ENCODE measurements around the gene RPS6KB2. TPM values are rescaled to one million over a fixed set of nuclear protein-coding genes. Genes with fewer than 3 reads are reported as not detected.

RPS6KB2 gene
- total RNA-seq, 1 donor from 2014 or later: 53.3 TPM

GRCh38 chr11:67410369-67410831 is 17.9 kb upstream of the RPS6KB2 start:
- no peak for DNase-seq (ENCODE audit: low read depth)

GRCh38 chr11:67410984-67411784 is 17.1 kb upstream of the RPS6KB2 start:
- DNase-seq (ENCODE audit: low read depth): no peak

GRCh38 chr11:67411785-67412152 is 16.5 kb upstream of the RPS6KB2 start:
- no peak for DNase-seq (ENCODE audit: low read depth)

GRCh38 chr11:67412495-67413179 is 15.7 kb upstream of the RPS6KB2 start:
- no peak for DNase-seq (ENCODE audit: low read depth)

- DNase-seq (ENCODE audit: low read depth): no peak
Observed at GRCh38 chr11:67413266-67413849, 14.9 kb upstream of the RPS6KB2 start.

- DNase-seq (ENCODE audit: low read depth): peak; percentile 50
Observed at GRCh38 chr11:67415501-67416304, 12.6 kb upstream of the RPS6KB2 start, which contains the start of gene CARNS1. TSS of gene CARNS1 (plus strand) at chr11:67415678. CDS start at chr11:67416200, 522 bp downstream.

- peak; percentile 60 for DNase-seq (ENCODE audit: low read depth)
Observed at GRCh38 chr11:67416416-67417335, 11.6 kb upstream of the RPS6KB2 start.

- DNase-seq (ENCODE audit: low read depth): no peak
Observed at GRCh38 chr11:67417425-67417824, 10.9 kb upstream of the RPS6KB2 start.

GRCh38 chr11:67418476-67419281 is 9.6 kb upstream of the RPS6KB2 start:
- DNase-seq (ENCODE audit: low read depth): peak; percentile 97

- DNase-seq (ENCODE audit: low read depth): no peak
Observed at GRCh38 chr11:67419325-67420049, 8.8 kb upstream of the RPS6KB2 start.

GRCh38 chr11:67420147-67420645 is 8.1 kb upstream of the RPS6KB2 start:
- DNase-seq (ENCODE audit: low read depth): no peak

- DNase-seq (ENCODE audit: low read depth): peak; percentile 94
Observed at GRCh38 chr11:67420646-67421429, 7.5 kb upstream of the RPS6KB2 start.

GRCh38 chr11:67421430-67422031 is 6.8 kb upstream of the RPS6KB2 start:
- DNase-seq (ENCODE audit: low read depth): no peak

GRCh38 chr11:67422891-67423290 is 5.4 kb upstream of the RPS6KB2 start:
- DNase-seq (ENCODE audit: low read depth): no peak

GRCh38 chr11:67423466-67423865 is 4.8 kb upstream of the RPS6KB2 start:
- DNase-seq (ENCODE audit: low read depth): no peak

GRCh38 chr11:67423891-67424613 is 4.2 kb upstream of the RPS6KB2 start:
- DNase-seq (ENCODE audit: low read depth): no peak
